ENCODE results near the gene RDH14.

The RDH14 gene

DNA sequence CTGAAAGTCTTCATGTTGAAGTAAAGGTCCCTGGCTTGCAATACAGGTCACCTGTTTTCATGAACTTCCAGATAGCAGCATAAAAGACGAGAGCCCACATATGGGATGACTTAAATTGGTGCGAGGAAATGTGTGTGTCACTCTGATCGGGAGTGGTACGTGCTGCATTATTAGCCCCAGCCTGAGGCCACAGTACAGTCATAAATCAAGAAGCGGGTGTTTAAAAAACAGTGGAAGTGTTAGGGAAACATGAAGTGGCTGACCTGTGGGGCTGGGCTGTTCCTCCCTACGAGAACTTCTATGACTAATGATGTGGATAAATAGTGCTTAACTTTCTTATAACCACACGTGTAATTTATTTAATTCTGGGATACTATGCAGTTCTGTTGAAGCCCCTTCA, 24.4 kb downstream of the RDH14 start:
- no peak for DNase-seq (ENCODE audit: extremely low read depth, insufficient read length)
- Histone ChIP-seq H3K36me3 (ENCODE audit: control insufficient read depth, insufficient read depth, low read length) (no peaks in the 10 kb centered on the region), H3K27me3 (replicated peaks; ENCODE audit: control insufficient read depth, insufficient read depth, low read length) (no peaks in the 10 kb centered on the region; the same call in none of the 2 replicates), H3K4me3 (replicated peaks; ENCODE audit: low read depth, low read length) (no peak overlapping the region)
- TF ChIP-seq, protein P1, sequence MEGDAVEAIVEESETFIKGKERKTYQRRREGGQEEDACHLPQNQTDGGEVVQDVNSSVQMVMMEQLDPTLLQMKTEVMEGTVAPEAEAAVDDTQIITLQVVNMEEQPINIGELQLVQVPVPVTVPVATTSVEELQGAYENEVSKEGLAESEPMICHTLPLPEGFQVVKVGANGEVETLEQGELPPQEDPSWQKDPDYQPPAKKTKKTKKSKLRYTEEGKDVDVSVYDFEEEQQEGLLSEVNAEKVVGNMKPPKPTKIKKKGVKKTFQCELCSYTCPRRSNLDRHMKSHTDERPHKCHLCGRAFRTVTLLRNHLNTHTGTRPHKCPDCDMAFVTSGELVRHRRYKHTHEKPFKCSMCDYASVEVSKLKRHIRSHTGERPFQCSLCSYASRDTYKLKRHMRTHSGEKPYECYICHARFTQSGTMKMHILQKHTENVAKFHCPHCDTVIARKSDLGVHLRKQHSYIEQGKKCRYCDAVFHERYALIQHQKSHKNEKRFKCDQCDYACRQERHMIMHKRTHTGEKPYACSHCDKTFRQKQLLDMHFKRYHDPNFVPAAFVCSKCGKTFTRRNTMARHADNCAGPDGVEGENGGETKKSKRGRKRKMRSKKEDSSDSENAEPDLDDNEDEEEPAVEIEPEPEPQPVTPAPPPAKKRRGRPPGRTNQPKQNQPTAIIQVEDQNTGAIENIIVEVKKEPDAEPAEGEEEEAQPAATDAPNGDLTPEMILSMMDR (IDR thresholded peaks at IDR 0.05; ENCODE audit: insufficient read depth, low read length, poor library complexity, severe bottlenecking) = no peak

DNA sequence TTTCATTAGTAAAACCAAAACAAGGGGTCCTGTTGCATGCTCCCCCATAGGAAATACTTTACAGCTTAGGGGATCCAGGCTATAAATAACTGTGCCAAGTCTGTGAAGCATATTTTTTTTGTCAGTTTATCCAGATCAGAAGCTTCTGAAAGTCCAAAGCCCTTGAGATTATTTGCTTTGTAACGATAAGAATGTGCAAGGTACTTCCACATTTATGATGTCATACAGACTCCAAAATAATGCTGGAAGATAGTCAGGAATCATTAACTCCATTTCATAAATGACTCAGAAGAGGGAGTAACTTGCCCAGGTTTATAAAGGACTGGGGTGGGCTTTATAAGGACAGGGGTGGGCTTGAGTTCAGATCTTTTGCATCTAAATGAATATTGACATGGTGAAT, 29.3 kb downstream of the RDH14 start:
- TF ChIP-seq, protein P1 (IDR thresholded peaks at IDR 0.05; ENCODE audit: insufficient read depth, low read length, poor library complexity, severe bottlenecking) = no peak
- Histone ChIP-seq H3K27me3 (replicated peaks; ENCODE audit: control insufficient read depth, insufficient read depth, low read length) (no peaks in the 10 kb centered on the region; the same call in none of the 2 replicates), H3K4me3 (replicated peaks; ENCODE audit: low read depth, low read length) (no peak overlapping the region), H3K36me3 (ENCODE audit: control insufficient read depth, insufficient read depth, low read length) (no peaks in the 10 kb centered on the region)
- no peak for DNase-seq (ENCODE audit: extremely low read depth, insufficient read length)

DNA sequence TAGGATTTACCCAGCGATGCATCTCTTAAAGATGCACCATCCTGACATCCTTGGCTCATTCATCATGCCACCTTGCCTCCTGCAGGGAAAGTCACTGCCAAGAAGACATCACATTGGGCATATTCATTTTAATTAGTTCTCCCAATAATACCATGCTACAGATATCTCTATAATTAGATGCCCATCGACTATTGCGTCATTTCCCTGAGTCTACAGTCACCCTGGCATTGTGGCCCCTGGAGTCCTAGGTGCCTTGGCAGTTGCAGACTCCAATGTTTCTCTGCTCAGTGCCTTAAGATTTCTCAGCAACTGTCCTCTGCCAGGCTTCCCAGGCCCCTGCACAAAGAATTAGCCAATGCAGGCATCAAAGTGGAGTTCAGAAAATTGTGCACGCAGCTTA, 32.6 kb downstream of the RDH14 start:
- Histone ChIP-seq H3K36me3 (ENCODE audit: control insufficient read depth, insufficient read depth, low read length) (no peaks in the 10 kb centered on the region), H3K4me3 (replicated peaks; ENCODE audit: low read depth, low read length) (no peak overlapping the region), H3K27me3 (replicated peaks; ENCODE audit: control insufficient read depth, insufficient read depth, low read length) (no peaks in the 10 kb centered on the region; the same call in none of the 2 replicates)
- no peak for DNase-seq (ENCODE audit: extremely low read depth, insufficient read length)
- TF ChIP-seq, protein P1 (IDR thresholded peaks at IDR 0.05; ENCODE audit: insufficient read depth, low read length, poor library complexity, severe bottlenecking) = no peak

DNA sequence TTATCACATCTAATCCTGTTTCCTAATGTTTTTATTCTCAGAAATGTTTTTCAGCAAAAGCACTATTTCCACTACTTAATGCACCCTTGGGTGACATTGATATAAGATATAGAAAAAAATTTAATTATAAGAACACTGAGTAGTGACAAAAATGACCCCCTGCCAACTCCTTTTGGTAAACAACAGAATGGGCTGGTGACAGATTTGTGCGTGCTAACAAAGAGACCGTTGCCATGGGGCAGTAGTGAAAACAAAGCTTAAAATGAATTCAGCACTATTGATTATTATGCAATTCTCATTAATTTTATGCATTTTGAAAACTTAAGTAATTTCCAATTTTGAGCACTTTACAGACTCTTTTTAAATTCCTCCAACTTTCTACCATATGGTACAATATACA, 33.1 kb downstream of the RDH14 start:
- no peak for DNase-seq (ENCODE audit: extremely low read depth, insufficient read length)
- H3K36me3 ChIP-seq (ENCODE audit: control insufficient read depth, insufficient read depth, low read length) = no peaks in the 10 kb centered on the region
- no peak overlapping the region for H3K4me3 ChIP-seq (replicated peaks; ENCODE audit: low read depth, low read length)
- no peaks in the 10 kb centered on the region; the same call in none of the 2 replicates for H3K27me3 ChIP-seq (replicated peaks; ENCODE audit: control insufficient read depth, insufficient read depth, low read length)
- TF ChIP-seq, protein P1 (IDR thresholded peaks at IDR 0.05; ENCODE audit: insufficient read depth, low read length, poor library complexity, severe bottlenecking) = no peak

DNA sequence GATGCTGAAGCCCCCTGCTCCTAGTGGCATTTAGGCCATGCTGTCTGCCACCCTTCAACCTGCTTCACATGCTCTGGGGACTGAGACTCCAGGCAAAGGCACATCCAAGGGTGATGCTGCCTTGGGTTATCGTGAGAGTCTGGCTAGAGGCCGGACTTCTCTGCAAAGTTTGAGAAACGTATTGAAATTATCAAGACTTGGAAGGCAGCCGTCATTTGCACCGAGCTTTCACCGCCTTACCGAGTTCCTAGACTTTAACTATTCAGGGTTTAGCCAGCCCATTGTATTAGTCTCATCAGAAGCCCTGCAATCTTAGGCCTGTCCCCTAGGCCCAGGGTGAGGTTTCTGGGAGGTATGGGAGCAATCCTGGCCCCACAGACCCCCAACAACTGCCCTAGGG, 34.0 kb downstream of the RDH14 start:
- Histone ChIP-seq H3K27me3 (replicated peaks; ENCODE audit: control insufficient read depth, insufficient read depth, low read length) (no peaks in the 10 kb centered on the region; the same call in 1 of the 2 replicates), H3K36me3 (ENCODE audit: control insufficient read depth, insufficient read depth, low read length) (no peaks in the 10 kb centered on the region), H3K4me3 (replicated peaks; ENCODE audit: low read depth, low read length) (no peak overlapping the region)
- TF ChIP-seq, protein P1 (IDR thresholded peaks at IDR 0.05; ENCODE audit: insufficient read depth, low read length, poor library complexity, severe bottlenecking) = no peak
- DNase-seq (ENCODE audit: extremely low read depth, insufficient read length) = no peak

DNA sequence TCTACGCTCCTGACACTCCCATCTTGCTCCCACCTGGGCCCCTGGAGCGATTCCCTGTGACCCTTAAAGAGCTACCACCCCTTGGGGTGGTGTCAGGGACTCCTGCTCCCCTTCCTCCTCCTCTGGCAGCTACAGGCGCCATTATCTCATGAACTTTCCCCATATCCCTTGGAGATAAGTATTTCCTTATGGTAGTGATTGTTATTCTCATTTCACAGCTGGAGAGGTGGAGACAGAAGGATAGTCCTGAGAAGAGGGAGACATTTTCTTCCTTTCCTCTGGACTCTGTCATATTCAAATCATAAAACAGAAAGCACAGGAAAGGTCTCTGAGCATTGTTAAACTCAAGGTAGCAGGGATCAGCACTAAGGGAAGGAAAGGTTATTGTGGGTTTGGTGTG, 34.6 kb downstream of the RDH14 start:
- Histone ChIP-seq H3K36me3 (ENCODE audit: control insufficient read depth, insufficient read depth, low read length) (no peaks in the 10 kb centered on the region), H3K4me3 (replicated peaks; ENCODE audit: low read depth, low read length) (no peak overlapping the region), H3K27me3 (replicated peaks; ENCODE audit: control insufficient read depth, insufficient read depth, low read length) (no peaks in the 10 kb centered on the region; the same call in 1 of the 2 replicates)
- TF ChIP-seq, protein P1 (IDR thresholded peaks at IDR 0.05; ENCODE audit: insufficient read depth, low read length, poor library complexity, severe bottlenecking) = no peak
- no peak for DNase-seq (ENCODE audit: extremely low read depth, insufficient read length)

Measured in GM06990 (cell line).